ENCODE data around the gene BTRC. TPM values are rescaled to one million over a fixed set of nuclear protein-coding genes. Genes with fewer than 3 reads are reported as not detected.
A peak's percentile ranks its signal among the peaks of the same experiment; 100 is the strongest.

The BTRC gene
- polyA plus RNA-seq, 3 donors, result 2.8 to 4.3 (median 3.1) TPM

- Mint-ChIP-seq H3K4me1 (no peaks in the 10 kb centered on the region), H3K4me3 (no peak overlapping the region), H3K9me3 (peaks cover 0 to 2% (median 0%) of the 10 kb centered on the region in 7 donors), H3K36me3 (peaks cover 49 to 66% of the 10 kb centered on the region in 2 donors), H3K27me3 (ENCODE audit: low read depth in 3 of 3) (peaks cover 0 to 3% (median 3%) of the 10 kb centered on the region in 3 donors), H3K27ac (peak overlapping the region in 1 of 7 donors; percentile 60)
- intact Hi-C loops (cut with micrococcal nuclease), result no loop called here
- no peak for TF ChIP-seq CTCF (IDR thresholded peaks at IDR 0.05)
- WGBS (ENCODE audit: insufficient coverage), result 82% methylated on average over 4 of the region's 5 CpGs
- DNase-seq, result no peak
- H3K79me2 ChIP-seq (ENCODE audit: insufficient read depth, low read length), result no peaks in the 10 kb centered on the region
- H3K4me3 ChIP-seq (replicated peaks in 1 of 3; ENCODE audit: low read depth in 2 of 3, low read length in 3 of 3), result no peak overlapping the region
- no peaks in the 10 kb centered on the region for H3K27me3 ChIP-seq (ENCODE audit: control insufficient read depth in 2 of 2, insufficient read depth in 2 of 2, low read length in 2 of 2)
- no peaks in the 10 kb centered on the region for H4K20me1 ChIP-seq (ENCODE audit: insufficient read depth, low read length)
- no peak overlapping the region for H3K4me2 ChIP-seq (replicated peaks; ENCODE audit: extremely low read depth, low read length, poor library complexity, severe bottlenecking)
- H3K36me3 ChIP-seq (replicated peaks in 1 of 2; ENCODE audit: control insufficient read depth in 1 of 2, insufficient read depth in 2 of 2, low read length in 2 of 2), result peaks cover 56 to 67% of the 10 kb centered on the region in 2 donors
- no peak overlapping the region for H3K27ac ChIP-seq (ENCODE audit: low read depth in 1 of 2, low read length in 2 of 2)
- H2AFZ ChIP-seq (ENCODE audit: insufficient read depth, low read depth, low read length, poor library complexity, severe bottlenecking), result no peak overlapping the region
- H3K9ac ChIP-seq (ENCODE audit: insufficient read depth, low read length, poor library complexity, severe bottlenecking), result no peak overlapping the region
- H3K4me1 ChIP-seq (ENCODE audit: control insufficient read depth in 1 of 2, insufficient read depth in 2 of 2, low read length in 2 of 2), result no peaks in the 10 kb centered on the region
- peaks cover 0 to under 1% of the 10 kb centered on the region in 2 donors for H3K9me3 ChIP-seq (replicated peaks in 1 of 2; ENCODE audit: control insufficient read depth in 1 of 2, insufficient read depth in 1 of 2, low read length in 2 of 2)
Observed at GRCh38 chr10:101578192-101578591, 224.2 kb downstream of the BTRC start.

- H2AFZ ChIP-seq (ENCODE audit: insufficient read depth, low read depth, low read length, poor library complexity, severe bottlenecking), result no peak overlapping the region
- H3K4me3 Mint-ChIP-seq, result no peak overlapping the region
- H3K4me1 Mint-ChIP-seq, result no peaks in the 10 kb centered on the region
- no peaks in the 10 kb centered on the region for H3K9me3 Mint-ChIP-seq
- DNase-seq, result no peak
- intact Hi-C loops (cut with micrococcal nuclease), result no loop called here
- H3K9me3 ChIP-seq (replicated peaks in 1 of 2; ENCODE audit: control insufficient read depth in 1 of 2, insufficient read depth in 1 of 2, low read length in 2 of 2), result no peaks in the 10 kb centered on the region
- 95% methylated on average over 12 of the region's 13 CpGs for WGBS (ENCODE audit: insufficient coverage)
- peaks cover 57 to 72% of the 10 kb centered on the region in 2 donors for H3K36me3 Mint-ChIP-seq
- no peak overlapping the region for H3K9ac ChIP-seq (ENCODE audit: insufficient read depth, low read length, poor library complexity, severe bottlenecking)
- no peaks in the 10 kb centered on the region for H3K4me1 ChIP-seq (ENCODE audit: control insufficient read depth in 1 of 2, insufficient read depth in 2 of 2, low read length in 2 of 2)
- H3K4me3 ChIP-seq (replicated peaks in 1 of 3; ENCODE audit: low read depth in 2 of 3, low read length in 3 of 3), result no peak overlapping the region
- H3K27ac ChIP-seq (ENCODE audit: low read depth in 1 of 2, low read length in 2 of 2), result no peak overlapping the region
- peaks cover 62 to 75% of the 10 kb centered on the region in 2 donors for H3K36me3 ChIP-seq (replicated peaks in 1 of 2; ENCODE audit: control insufficient read depth in 1 of 2, insufficient read depth in 2 of 2, low read length in 2 of 2)
- peaks cover 0 to 1% (median 0%) of the 10 kb centered on the region in 3 donors for H3K27me3 Mint-ChIP-seq (ENCODE audit: low read depth in 3 of 3)
- peak overlapping the region in 1 of 7 donors; percentile 1 for H3K27ac Mint-ChIP-seq
- no peaks in the 10 kb centered on the region for H3K27me3 ChIP-seq (ENCODE audit: control insufficient read depth in 2 of 2, insufficient read depth in 2 of 2, low read length in 2 of 2)
- H3K79me2 ChIP-seq (ENCODE audit: insufficient read depth, low read length), result no peaks in the 10 kb centered on the region
- TF ChIP-seq CTCF (IDR thresholded peaks at IDR 0.05), result no peak
- H4K20me1 ChIP-seq (ENCODE audit: insufficient read depth, low read length), result no peaks in the 10 kb centered on the region
- H3K4me2 ChIP-seq (replicated peaks; ENCODE audit: extremely low read depth, low read length, poor library complexity, severe bottlenecking), result no peak overlapping the region
Observed at GRCh38 chr10:101578803-101579515, 225.0 kb downstream of the BTRC start.
